ENCODE results near the gene DYNC1H1. TPM values are rescaled to one million over a fixed set of nuclear protein-coding genes. Genes with fewer than 3 reads are reported as not detected.
"Not testable (repeated sequence)": the region's sequence is repeated elsewhere in the genome, so short reads cannot be mapped to it uniquely, and the experiment has no call there.

DYNC1H1 gene
- total RNA-seq, 1 experiment from 2014 or later, result 167 TPM

- DNase-seq (ENCODE audit: low read depth), result no peak
Measured at GRCh38 chr14:101963656-101964296, 597 bp upstream of the DYNC1H1 start.

- peak; percentile 68 for DNase-seq (ENCODE audit: low read depth)
Measured at GRCh38 chr14:101965181-101965544, 790 bp downstream of the DYNC1H1 start.

GRCh38 chr14:101965770-101966722 lies 1.7 kb downstream of the DYNC1H1 start:
- DNase-seq (ENCODE audit: low read depth), result peak; percentile 29

- no peak for DNase-seq (ENCODE audit: low read depth)
Measured at GRCh38 chr14:101966742-101967141, 2.4 kb downstream of the DYNC1H1 start.

GRCh38 chr14:101968186-101968585 lies 3.8 kb downstream of the DYNC1H1 start:
- DNase-seq (ENCODE audit: low read depth), result no peak

- DNase-seq (ENCODE audit: low read depth), result no peak
Measured at GRCh38 chr14:101969481-101969880, 5.1 kb downstream of the DYNC1H1 start.

- DNase-seq (ENCODE audit: low read depth), result no peak
Measured at GRCh38 chr14:101970830-101971400, 6.5 kb downstream of the DYNC1H1 start.

- DNase-seq (ENCODE audit: low read depth), result not testable (repeated sequence)
Measured at GRCh38 chr14:101971458-101971857, 7.1 kb downstream of the DYNC1H1 start.

- DNase-seq (ENCODE audit: low read depth), result peak; percentile 97
Measured at GRCh38 chr14:101972126-101972866, 7.9 kb downstream of the DYNC1H1 start.

- DNase-seq (ENCODE audit: low read depth), result peak; percentile 45
Measured at GRCh38 chr14:101973356-101973755, 9.0 kb downstream of the DYNC1H1 start.

GRCh38 chr14:101975231-101975630 lies 10.9 kb downstream of the DYNC1H1 start:
- DNase-seq (ENCODE audit: low read depth), result no peak

GRCh38 chr14:101977311-101978071 lies 13.1 kb downstream of the DYNC1H1 start:
- DNase-seq (ENCODE audit: low read depth), result no peak

- no peak for DNase-seq (ENCODE audit: low read depth)
Measured at GRCh38 chr14:101979666-101980065, 15.3 kb downstream of the DYNC1H1 start.

GRCh38 chr14:101980251-101980650 lies 15.9 kb downstream of the DYNC1H1 start:
- peak; percentile 12 for DNase-seq (ENCODE audit: low read depth)

- DNase-seq (ENCODE audit: low read depth), result peak; percentile 98
Measured at GRCh38 chr14:101980700-101981099, 16.3 kb downstream of the DYNC1H1 start.

GRCh38 chr14:101982621-101983020 lies 18.2 kb downstream of the DYNC1H1 start:
- no peak for DNase-seq (ENCODE audit: low read depth)

GRCh38 chr14:101984831-101985230 lies 20.5 kb downstream of the DYNC1H1 start:
- not testable (repeated sequence) for DNase-seq (ENCODE audit: low read depth)

GRCh38 chr14:101985957-101986356 lies 21.6 kb downstream of the DYNC1H1 start:
- no peak for DNase-seq (ENCODE audit: low read depth)

- no peak for DNase-seq (ENCODE audit: low read depth)
Measured at GRCh38 chr14:101986953-101987352, 22.6 kb downstream of the DYNC1H1 start.

GRCh38 chr14:101988377-101988776 lies 24.0 kb downstream of the DYNC1H1 start:
- no peak for DNase-seq (ENCODE audit: low read depth)

- DNase-seq (ENCODE audit: low read depth), result no peak
Measured at GRCh38 chr14:101991352-101991751, 27.0 kb downstream of the DYNC1H1 start.
